NOMO-1 treated with DMSO at 0.1 percent for 48 hours (cell line): ENCODE data around the gene CDK6.
"Not testable (repeated sequence)": the region's sequence is repeated elsewhere in the genome, so short reads cannot be mapped to it uniquely, and the experiment has no call there.

Experiments used
- DNase-seq: peaks from one replicate; lab custom pipeline; 2025; ENCODE audit not compliant: unreplicated experiment; lab: John Stamatoyannopoulos, UW

Gene CDK6

DNA sequence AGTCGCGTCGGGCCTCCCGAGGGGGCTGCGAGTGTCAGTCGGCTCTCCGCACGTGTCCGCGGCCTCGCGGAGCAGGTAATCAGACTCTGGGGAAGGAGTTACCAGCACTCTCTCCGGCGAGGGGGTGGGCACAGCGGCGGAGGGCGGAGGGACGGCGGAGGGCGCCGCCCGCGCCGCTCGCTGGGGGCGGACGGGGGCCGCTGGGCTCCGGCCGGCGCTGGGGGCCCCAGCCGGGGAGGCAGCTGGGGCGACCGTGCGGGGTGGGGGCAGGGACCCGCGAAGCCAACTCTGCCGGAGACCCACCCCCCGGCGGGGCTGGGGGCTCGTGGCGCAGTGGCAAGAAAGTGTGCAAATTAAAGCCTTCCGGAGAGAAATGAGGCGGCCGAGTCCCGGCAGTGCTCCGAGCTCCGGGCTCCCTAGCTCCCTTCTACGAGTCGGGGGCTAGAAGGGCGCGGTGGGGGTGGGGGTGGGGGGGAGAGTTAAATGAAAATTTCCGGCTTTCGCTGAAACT lies at the start of gene CDK6:
TSS of gene CDK6 (minus strand) at position 85 of the 511 bp plus-strand sequence. CDS start 3,250 bp downstream, outside the sequence.
- peak; percentile 88 for DNase-seq

DNA sequence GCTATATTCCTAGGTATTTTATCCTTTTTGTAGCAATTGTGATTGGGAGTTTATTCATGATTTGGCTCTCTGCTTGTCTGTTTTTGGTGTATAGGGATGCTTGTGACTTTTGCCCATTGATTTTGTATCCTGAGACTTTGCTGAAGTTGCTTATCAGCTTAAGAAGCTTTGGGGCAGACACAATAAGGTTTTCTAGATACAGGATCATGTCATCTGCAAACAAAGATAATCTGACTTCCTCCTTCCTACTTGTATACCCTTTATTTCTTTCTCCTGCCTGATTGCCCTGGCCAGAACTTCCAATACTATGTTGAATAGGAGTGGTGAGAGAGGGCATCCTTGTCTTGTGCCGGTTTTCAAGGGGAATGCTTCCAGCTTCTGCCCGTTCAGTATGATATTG lies 49.7 kb upstream of the CDK6 start:
- not testable (repeated sequence) for DNase-seq

DNA sequence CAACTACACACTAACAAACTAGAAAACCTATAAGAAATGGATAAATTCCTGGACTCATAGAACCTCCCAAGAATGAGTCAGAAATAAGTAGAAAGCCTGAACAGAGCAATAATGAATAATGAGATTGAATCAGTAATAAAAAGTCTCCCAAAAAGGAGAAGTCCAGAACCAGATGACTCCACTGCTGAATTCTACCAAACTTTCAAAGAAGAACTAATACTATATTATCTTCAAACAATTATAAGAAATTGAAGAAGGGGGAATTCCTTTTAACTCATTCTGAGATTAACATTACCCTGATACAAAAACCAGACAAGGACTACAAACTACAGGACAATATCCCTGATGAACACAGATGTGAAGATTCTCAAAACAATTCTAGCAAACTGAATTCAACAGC lies 47.8 kb upstream of the CDK6 start:
- peak; percentile 44 for DNase-seq

DNA sequence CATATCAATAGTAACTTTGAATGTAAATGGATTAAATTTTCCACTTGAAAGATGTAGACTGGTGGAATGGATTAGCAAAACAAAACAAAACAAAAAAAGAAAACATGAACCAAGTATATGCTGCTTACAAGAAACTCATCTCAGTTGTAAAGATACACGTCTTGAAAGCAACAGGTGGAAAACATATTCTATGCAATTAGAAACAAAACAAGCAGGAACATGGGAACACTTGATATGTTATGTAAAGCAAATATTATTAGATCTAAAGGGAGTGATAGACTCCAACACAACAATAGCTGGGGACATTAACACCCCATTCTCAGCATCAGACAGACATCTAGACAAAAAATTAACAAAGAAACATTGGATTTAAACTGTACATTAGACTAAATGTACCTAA lies 46.4 kb upstream of the CDK6 start:
- DNase-seq, result no peak

DNA sequence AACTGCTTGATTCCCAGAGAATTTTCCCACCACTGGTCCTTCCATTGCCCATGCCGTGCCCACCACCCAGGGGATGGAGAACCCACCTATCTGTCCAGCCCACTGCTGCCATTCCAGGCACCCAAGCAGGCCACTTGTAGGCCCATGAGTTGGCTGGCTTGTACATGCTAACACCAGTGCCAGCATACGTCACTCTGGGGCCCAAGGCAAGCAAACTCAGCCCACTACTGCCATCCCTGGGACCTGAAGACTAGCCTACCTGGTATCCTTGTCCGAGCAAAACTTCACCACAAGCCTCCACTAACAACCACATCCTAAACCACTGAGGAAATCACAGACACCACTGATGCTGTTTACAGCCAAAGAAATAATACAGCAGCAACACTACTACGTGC lies 44.7 kb upstream of the CDK6 start:
- no peak for DNase-seq

DNA sequence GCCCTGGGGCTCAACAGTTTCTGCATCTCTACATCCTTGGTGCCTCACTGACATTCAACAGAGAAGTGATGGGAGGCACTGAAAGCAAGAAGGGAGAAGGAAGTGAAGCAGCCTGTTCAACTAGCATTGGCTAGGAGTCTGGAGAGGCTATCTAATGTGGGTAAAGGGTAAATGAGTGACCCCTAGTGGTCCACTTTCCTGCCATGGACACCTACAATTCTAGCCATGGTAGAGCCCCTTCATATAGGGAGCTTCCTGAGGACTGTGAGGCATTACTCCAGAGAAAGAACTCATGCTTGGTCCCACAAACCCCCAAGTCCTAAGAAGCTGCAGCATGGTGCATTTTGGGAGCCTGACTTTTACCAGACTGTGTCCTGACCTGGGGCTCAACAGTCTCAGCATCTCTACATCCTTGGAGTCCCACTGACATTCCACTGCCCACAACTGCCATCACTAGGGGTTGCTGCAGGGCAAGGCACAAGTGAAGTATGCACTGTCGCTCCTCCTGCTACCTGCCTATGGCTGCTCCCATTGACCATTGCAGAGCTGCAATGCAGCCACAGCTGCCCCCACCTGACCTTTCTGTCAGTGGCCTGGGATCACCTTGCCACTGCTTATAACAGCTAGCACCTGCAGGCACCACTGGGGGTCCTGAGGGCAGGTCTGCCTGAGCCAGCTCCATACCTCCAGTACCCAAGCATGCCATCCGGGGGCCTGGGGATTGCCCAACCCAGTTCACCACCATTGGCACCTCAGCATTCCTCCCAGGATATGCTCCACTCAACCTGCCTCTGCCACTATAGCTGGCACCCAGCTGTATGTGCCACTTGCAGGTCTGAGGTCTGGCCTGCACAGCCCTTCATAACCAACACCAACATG lies 44.1 kb upstream of the CDK6 start:
- DNase-seq, result peak; percentile 51

DNA sequence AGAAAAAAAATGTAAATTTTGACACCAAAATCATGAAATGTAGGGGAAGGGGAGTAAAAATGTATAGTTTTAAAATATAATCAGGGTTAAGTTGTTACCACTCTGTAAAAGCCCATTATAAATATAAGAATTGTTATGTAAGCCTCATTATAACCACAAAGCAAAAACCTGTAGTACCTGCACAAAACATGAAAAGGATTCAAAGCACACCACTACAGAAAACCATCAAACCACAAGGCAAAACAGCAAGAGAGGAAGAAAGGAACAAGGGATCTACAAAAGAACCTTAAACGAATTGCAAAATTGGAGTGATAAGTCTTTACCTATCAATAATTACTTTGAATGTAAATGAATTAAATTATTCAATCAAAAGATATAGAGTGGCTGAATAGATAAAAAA lies 41.0 kb upstream of the CDK6 start:
- no peak for DNase-seq

DNA sequence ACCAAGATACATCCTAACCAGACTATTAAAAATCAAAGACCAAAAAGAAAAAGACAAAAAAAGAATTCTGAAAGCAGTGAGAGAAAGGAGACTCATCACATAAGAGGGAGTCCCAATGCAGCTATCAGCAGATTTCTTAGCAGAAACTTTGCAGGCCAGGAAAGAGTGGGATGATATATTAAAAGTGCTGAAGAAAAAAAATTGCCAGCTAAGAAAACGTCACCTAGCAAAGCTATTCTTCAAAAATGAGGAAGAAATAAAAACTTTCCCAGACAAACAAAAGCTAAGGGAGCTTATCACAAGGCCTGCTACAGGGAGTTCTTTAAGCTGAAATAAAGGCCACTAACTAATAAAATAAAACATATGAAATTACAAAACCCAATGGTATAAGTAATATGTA lies 40.5 kb upstream of the CDK6 start:
- DNase-seq, result no peak

DNA sequence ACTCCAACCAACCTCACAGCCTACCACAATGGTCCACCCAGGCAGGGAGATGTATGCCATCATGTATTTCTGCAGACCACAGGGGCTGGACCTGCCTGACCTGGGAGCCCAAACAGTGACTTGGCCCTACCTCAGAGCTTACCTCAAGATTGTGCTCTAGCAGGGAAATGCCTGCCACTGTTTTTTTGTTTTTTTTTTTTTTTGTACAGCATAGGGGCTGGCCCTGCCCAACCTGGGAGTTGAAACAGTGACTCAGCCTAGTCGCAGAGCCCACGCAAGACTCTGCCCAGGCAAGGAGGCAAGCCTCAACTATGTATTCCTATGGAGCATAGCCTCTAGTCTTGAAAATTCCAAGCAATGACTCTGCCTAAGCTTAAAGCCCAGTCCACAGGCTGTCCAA lies 39.3 kb upstream of the CDK6 start:
- DNase-seq, result no peak

DNA sequence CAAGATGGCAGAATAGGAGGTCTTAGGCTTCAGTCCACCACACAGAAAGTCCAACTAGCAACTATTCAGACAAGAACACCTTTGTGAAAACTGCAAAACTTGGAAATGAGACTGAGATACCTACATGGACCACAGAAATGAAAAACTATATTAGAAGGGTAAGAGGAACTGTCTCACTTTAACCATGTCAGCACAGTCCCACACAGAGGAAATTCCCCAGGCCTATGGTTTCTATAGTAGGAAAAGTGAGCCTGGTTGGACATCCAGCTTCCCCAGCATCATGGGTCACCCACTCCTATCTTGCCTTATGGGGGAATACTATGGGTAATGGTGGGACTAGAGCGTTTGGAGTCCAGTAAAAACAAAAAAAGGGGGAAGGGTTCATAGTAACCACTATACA lies 38.8 kb upstream of the CDK6 start:
- DNase-seq, result no peak

DNA sequence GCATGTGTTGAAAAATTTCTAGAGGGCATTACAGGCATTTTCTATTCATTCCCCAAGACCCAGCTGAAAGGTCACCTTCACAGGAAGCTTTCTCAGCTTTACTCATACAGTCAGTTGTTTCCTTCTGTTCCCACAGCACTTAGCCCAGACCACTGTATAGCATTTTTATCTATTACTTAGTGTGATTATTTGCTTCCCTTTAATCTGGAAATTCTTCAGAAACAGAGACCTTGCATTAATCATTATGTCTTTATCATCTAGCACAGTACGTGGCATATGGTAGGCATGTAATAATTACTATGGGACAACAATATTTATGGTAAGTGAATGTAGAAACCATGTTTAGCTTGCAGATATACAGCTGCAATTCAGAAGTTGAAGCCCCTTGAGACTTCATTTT lies 38.2 kb upstream of the CDK6 start:
- DNase-seq, result no peak

DNA sequence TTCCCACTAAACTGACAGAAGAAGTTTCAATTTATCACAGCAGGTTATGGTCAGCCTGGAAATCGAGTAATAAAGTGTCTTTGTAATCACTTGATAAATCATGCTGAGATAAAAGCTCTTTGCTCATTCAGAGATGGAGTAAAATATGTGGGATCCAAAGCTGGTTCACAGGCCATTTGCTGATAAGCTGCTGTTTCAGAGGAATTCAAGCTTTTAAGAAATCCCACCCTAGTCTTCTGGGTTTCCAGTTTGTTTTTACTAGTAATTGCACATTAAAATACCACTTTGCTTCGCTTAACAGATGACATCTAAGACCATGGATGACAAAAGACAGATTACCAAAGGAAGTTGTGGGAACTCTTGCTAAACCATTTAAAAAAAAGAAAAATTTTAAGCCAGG lies 37.4 kb upstream of the CDK6 start:
- DNase-seq, result no peak

DNA sequence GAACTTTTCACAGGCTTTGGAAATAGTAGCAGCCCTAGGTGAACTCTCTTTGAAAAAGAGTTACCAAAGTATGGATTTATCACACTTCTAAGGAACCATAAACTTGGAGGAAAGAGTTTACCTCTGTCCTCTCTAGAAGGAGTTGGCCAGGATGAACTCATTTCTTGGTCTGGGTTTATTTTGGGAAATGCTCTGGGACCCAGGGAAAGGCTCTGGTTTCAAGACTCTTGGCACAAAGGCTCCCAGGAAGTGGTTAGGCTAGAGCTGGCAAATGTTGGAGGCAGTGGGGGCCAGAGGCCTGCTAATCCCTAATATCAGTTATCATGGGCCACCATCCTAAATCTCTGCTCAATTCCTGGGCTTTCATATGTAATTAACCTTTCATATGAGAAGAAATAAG lies 36.3 kb upstream of the CDK6 start:
- DNase-seq, result no peak

DNA sequence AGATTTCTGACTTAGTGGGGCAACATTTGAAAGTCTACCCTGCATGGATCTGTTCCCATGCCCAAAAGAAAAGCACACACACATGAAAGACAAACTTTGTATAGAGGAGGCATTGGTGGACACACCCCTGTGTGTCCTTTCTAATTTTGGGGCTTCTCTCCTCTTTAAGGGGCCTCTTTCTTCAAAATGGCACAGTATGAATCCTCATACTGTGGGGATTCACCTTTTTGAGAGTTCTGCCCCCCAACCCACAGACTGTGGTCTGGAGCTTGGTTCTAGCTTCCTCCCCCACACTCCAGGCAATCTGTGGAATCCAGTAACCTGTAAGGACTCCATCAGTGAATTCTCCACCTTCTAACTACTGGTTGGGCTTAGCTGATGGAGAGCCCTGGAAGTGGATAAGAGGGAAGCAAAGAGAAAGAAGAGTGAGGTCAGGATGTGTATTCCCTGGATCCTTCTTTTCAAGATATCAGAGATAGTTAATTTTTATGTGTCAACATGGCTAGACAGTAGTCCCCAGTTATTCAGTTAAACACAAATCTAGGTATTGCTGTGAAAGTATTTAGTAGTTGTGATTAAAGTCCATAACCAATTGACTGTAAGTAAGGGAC lies 32.4 kb upstream of the CDK6 start:
- no peak for DNase-seq

DNA sequence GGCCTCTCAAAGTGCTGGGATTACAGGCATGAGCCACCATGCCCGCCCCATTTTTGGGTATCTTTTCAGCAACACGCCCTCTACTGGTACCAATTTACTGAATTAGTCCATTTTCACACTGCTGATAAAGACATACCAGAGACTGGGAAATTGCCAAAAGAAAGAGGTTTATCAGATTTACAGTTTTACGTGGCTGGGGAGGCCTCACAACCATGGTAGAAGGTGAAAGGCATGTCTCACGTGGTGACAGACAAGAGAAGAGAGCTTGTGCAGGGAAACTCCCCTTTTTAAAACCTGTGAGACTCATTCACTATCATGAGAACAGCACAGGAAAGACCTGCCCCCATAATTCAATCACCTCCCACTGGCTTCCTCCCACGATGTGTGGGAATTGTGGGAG lies 27.8 kb upstream of the CDK6 start:
- DNase-seq, result not testable (repeated sequence)

DNA sequence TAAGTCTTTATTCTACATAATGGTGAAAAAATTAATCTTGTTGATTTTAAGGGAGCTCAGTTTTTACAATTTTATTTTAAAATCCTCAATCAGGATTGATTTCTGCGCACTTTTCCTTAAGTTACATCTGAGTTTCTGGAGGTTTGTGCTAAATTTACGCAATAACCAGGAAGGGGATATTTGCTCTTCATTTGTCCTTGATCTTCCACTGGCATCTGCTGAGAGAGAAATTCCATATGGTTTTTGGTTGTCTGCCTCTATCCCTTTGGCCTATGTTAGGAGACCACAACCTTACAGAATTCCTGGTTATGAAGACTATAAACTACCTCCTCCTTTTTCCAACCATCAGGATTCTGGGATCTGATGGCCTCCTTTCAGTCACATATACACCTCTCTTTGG lies 20.1 kb upstream of the CDK6 start:
- no peak for DNase-seq

DNA sequence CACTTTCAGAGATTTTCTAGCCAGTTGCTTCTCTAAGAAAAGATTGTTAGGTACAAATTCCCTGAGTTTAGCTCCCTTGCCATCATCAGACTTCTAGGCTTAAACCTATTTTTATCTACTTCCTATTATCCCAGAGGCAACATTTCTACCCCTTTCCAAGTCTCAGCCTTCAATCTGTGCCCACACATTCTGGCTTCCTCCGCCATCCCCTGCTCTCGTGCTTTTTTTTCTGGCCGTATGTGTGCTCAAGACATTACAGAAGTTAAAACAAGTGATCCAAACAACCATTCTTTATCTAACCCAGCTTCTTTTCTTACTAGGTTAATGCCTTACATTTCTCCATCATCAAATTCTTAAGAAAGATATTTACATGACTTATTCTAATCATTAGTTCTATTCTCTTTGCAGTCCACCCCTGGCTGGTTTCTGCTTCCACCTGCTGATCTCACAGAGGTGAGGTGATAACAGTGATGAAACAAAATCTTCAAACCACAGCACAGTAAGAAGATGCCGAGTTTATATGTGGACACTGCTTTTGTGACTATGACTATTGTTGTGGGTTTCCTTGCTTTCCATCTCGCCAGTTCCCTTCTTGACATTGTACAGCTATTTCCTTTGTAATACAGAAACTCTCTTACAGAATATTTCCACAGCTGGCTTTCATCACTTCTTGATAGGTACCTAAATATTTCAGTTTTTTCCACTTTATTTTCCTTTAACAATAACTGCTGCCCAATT lies 18.3 kb upstream of the CDK6 start:
- peak; percentile 50 for DNase-seq

DNA sequence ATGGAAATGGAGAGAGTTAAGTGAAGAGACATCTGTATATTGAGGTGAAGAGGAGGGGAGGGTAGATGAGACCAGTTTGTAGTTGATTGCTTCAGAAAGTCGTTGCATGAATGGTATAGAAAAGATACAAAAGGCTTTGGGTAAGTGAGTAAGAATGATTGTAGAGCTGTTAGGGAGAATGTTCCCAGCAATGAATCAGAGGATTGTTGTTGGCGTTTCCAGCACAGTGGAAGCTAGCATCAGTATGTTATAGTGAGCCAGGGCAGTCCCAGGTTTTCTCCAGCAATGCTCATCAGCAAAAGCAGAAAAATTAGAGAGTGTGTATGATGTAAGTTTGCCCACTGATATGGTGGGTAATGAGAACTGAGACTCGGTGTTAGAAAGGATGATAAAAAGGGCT lies 15.4 kb upstream of the CDK6 start:
- DNase-seq, result peak; percentile 52

DNA sequence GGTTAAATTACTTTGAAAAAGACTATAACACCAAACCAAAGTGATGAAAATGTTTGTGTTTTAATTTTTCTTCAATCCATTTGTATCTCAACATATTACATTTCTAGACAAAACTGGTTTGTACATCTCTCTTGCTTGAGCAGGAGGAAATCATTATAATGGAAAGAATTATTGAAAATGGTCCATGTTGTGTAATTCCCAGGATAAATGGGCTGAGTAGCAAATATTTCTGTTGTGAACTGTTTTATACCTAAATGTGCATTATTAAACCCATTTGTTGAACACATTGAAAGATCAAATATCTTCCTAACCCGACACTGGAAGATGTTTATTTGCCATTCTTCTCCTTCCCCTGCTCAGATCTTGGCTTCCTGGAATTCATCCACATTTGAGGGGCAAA lies 14.1 kb upstream of the CDK6 start:
- no peak for DNase-seq

DNA sequence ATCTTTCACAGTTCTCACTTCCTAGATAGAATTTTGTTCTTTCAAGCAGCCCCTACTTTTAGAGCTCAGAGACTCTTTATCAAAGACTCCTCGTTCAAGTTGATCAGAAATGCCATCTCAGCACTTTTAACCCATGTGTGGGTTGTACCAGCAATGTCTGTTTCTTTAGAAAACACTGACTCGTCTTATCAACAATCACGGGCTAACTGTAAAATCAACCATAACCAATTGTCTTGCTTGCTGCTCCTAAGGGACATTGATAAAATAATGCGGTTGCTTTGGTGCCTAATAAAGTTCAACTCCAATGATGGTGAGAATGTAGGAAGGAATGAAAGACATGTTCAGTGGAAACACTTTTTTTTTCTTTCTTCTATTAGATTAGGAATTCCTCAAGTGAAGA lies 12.9 kb upstream of the CDK6 start:
- no peak for DNase-seq

DNA sequence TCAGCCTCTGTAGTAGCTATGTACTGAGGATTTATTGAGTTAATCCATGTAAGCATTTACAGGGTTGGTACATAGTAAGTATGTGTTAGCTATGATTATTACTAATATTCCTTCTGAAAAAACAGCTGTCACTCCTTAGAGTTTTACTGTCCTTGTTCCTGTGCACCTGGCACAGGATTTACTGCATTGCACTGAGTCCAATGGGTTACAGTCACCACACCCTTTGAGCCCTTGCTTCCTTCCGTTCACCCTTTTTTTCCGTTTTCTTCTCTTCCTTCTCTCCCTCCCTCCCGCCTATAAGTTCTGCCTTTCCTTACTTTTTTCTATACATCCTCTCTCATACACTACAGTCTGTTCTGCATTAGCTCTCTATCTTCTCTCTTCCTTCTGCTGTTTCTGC lies 12.5 kb upstream of the CDK6 start:
- DNase-seq, result no peak

DNA sequence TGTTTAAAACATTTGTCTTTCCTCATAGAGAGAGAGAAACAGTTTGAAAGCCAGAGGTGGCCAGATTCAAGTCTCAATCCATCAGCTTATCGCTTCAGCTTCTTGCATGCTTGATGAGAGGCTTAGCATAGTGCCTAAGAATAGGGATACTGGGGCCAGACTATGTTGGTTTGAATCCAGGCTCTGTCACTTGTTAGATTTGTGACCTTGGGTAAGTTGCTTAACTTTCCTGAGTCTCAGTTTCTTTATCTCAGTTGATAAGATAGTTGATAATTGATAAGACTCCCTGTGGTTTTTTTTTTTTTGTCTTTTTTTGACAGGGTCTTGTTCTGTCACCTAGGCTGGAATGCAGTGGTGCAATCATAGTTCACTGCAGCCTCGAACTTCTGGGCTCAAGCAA lies 12.1 kb upstream of the CDK6 start:
- DNase-seq, result no peak
